ENCODE results near the gene KRI1.

Gene KRI1

GRCh38 chr19:10520652-10521318 is 45.0 kb downstream of the KRI1 start:
- H3K36me3 ChIP-seq (ENCODE audit: control insufficient read depth in 2 of 2, insufficient read depth in 2 of 2, low read length in 2 of 2), result no peaks in the 10 kb centered on the region
- H3K27ac ChIP-seq (ENCODE audit: low read depth in 2 of 2, low read length in 2 of 2), result no peak overlapping the region
- H3K4me1 ChIP-seq (ENCODE audit: control insufficient read depth in 2 of 2, insufficient read depth in 2 of 2, low read length in 2 of 2), result peaks cover 5 to 8% of the 10 kb centered on the region in 2 donors
- H3K9me3 ChIP-seq (ENCODE audit: control insufficient read depth in 2 of 2, low read length in 2 of 2), result no peaks in the 10 kb centered on the region
- H3K9ac ChIP-seq (ENCODE audit: low read depth in 1 of 2, low read length in 2 of 2), result no peak overlapping the region
- H3K27me3 ChIP-seq (ENCODE audit: control insufficient read depth in 2 of 2, insufficient read depth in 2 of 2, low read length in 2 of 2), result peaks cover 32 to 35% of the 10 kb centered on the region in 2 donors
- H3K4me3 ChIP-seq (ENCODE audit: low read length in 2 of 2), result no peak overlapping the region

GRCh38 chr19:10519421-10519820 is 46.4 kb downstream of the KRI1 start:
- no peaks in the 10 kb centered on the region for H3K9me3 ChIP-seq (ENCODE audit: control insufficient read depth in 2 of 2, low read length in 2 of 2)
- peaks cover 44 to 45% of the 10 kb centered on the region in 2 donors for H3K27me3 ChIP-seq (ENCODE audit: control insufficient read depth in 2 of 2, insufficient read depth in 2 of 2, low read length in 2 of 2)
- H3K9ac ChIP-seq (ENCODE audit: low read depth in 1 of 2, low read length in 2 of 2), result no peak overlapping the region
- no peak overlapping the region for H3K4me3 ChIP-seq (ENCODE audit: low read length in 2 of 2)
- H3K4me1 ChIP-seq (ENCODE audit: control insufficient read depth in 2 of 2, insufficient read depth in 2 of 2, low read length in 2 of 2), result peaks cover 5 to 8% of the 10 kb centered on the region in 2 donors
- no peak overlapping the region for H3K27ac ChIP-seq (ENCODE audit: low read depth in 2 of 2, low read length in 2 of 2)
- H3K36me3 ChIP-seq (ENCODE audit: control insufficient read depth in 2 of 2, insufficient read depth in 2 of 2, low read length in 2 of 2), result no peaks in the 10 kb centered on the region

GRCh38 chr19:10518444-10519361 is 47.1 kb downstream of the KRI1 start:
- no peaks in the 10 kb centered on the region for H3K9me3 ChIP-seq (ENCODE audit: control insufficient read depth in 2 of 2, low read length in 2 of 2)
- no peak overlapping the region for H3K9ac ChIP-seq (ENCODE audit: low read depth in 1 of 2, low read length in 2 of 2)
- H3K36me3 ChIP-seq (ENCODE audit: control insufficient read depth in 2 of 2, insufficient read depth in 2 of 2, low read length in 2 of 2), result no peaks in the 10 kb centered on the region
- H3K27ac ChIP-seq (ENCODE audit: low read depth in 2 of 2, low read length in 2 of 2), result no peak overlapping the region
- H3K4me3 ChIP-seq (ENCODE audit: low read length in 2 of 2), result no peak overlapping the region
- peaks cover 51% of the 10 kb centered on the region in 2 donors for H3K27me3 ChIP-seq (ENCODE audit: control insufficient read depth in 2 of 2, insufficient read depth in 2 of 2, low read length in 2 of 2)
- peaks cover 5 to 8% of the 10 kb centered on the region in 2 donors for H3K4me1 ChIP-seq (ENCODE audit: control insufficient read depth in 2 of 2, insufficient read depth in 2 of 2, low read length in 2 of 2)

- no peak overlapping the region for H3K4me3 ChIP-seq (ENCODE audit: low read length in 2 of 2)
- no peak overlapping the region for H3K27ac ChIP-seq (ENCODE audit: low read depth in 2 of 2, low read length in 2 of 2)
- H3K9ac ChIP-seq (ENCODE audit: low read depth in 1 of 2, low read length in 2 of 2), result no peak overlapping the region
- peaks cover 56 to 58% of the 10 kb centered on the region in 2 donors for H3K27me3 ChIP-seq (ENCODE audit: control insufficient read depth in 2 of 2, insufficient read depth in 2 of 2, low read length in 2 of 2)
- no peaks in the 10 kb centered on the region for H3K36me3 ChIP-seq (ENCODE audit: control insufficient read depth in 2 of 2, insufficient read depth in 2 of 2, low read length in 2 of 2)
- no peaks in the 10 kb centered on the region for H3K9me3 ChIP-seq (ENCODE audit: control insufficient read depth in 2 of 2, low read length in 2 of 2)
- H3K4me1 ChIP-seq (ENCODE audit: control insufficient read depth in 2 of 2, insufficient read depth in 2 of 2, low read length in 2 of 2), result peaks cover 5 to 8% of the 10 kb centered on the region in 2 donors
These were observed 47.9 kb downstream of the KRI1 start for GRCh38 chr19:10517760-10518443.

- no peaks in the 10 kb centered on the region for H3K9me3 ChIP-seq (ENCODE audit: control insufficient read depth in 2 of 2, low read length in 2 of 2)
- H3K27ac ChIP-seq (ENCODE audit: low read depth in 2 of 2, low read length in 2 of 2), result no peak within 1 kb of the TSS
- no peak within 1 kb of the TSS for H3K9ac ChIP-seq (ENCODE audit: low read depth in 1 of 2, low read length in 2 of 2)
- H3K27me3 ChIP-seq (ENCODE audit: control insufficient read depth in 2 of 2, insufficient read depth in 2 of 2, low read length in 2 of 2), result peaks cover 56 to 58% of the 10 kb centered on the region in 2 donors
- no peaks in the 10 kb centered on the region for H3K36me3 ChIP-seq (ENCODE audit: control insufficient read depth in 2 of 2, insufficient read depth in 2 of 2, low read length in 2 of 2)
- no peak within 1 kb of the TSS for H3K4me3 ChIP-seq (ENCODE audit: low read length in 2 of 2)
- H3K4me1 ChIP-seq (ENCODE audit: control insufficient read depth in 2 of 2, insufficient read depth in 2 of 2, low read length in 2 of 2), result peaks cover 5 to 8% of the 10 kb centered on the region in 2 donors
These were observed 48.5 kb downstream of the KRI1 start, which contains the start of gene S1PR5 for GRCh38 chr19:10517361-10517759. S1PR5 (minus strand) TSS chr19:10517447; CDS start chr19:10515011, 2,436 bp downstream.

DNA sequence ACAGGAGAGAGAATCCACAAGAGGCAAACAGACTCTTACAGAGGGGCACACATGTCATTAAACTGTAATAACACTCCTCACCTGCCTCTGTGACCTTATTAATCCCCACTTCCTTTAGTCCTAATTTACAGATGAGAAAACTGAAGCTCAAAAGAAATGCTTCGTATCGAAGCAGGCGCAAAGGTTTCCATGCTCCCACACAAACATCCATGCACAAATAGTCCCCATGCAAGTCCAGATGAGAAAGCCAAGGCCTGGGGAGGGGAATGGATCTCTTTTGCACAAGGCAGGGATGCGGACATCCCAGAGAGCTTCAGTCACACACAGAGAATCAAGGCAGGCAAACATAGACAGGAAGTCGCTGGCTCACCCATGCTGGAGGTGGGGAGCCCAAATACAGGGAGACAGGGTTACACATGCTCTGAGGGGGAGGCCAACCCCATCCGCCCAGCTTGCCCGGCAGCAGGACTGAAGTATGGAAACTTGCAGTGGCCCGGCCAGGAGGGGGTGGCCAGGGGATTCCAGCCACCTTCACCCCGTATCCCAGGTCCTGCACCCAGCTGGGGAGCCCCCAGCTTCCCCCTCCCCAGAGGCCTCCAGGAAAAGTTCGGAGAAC is 49.0 kb downstream of the KRI1 start:
- no peak overlapping the region for H3K9ac ChIP-seq (ENCODE audit: low read depth in 1 of 2, low read length in 2 of 2)
- H3K27me3 ChIP-seq (ENCODE audit: control insufficient read depth in 2 of 2, insufficient read depth in 2 of 2, low read length in 2 of 2), result peaks cover 56 to 58% of the 10 kb centered on the region in 2 donors
- peaks cover 5 to 8% of the 10 kb centered on the region in 2 donors for H3K4me1 ChIP-seq (ENCODE audit: control insufficient read depth in 2 of 2, insufficient read depth in 2 of 2, low read length in 2 of 2)
- H3K36me3 ChIP-seq (ENCODE audit: control insufficient read depth in 2 of 2, insufficient read depth in 2 of 2, low read length in 2 of 2), result no peaks in the 10 kb centered on the region
- no peak overlapping the region for H3K27ac ChIP-seq (ENCODE audit: low read depth in 2 of 2, low read length in 2 of 2)
- H3K4me3 ChIP-seq (ENCODE audit: low read length in 2 of 2), result no peak overlapping the region
- no peaks in the 10 kb centered on the region for H3K9me3 ChIP-seq (ENCODE audit: control insufficient read depth in 2 of 2, low read length in 2 of 2)

DNA sequence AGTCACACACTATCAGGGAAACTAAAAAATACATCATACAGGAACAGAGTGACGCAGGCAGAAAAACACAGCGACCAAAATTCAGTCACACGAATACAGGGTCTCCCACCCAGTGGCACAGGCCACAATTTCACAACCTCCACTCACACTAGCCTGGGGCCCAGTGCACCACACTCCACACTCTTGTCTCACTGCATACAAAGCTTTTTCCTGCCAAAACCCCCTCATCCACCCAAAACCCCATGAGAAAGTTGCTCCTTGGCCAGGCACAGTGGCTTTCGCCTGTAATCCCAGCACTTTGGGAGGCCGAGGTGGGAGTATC is 49.8 kb downstream of the KRI1 start:
- H3K27me3 ChIP-seq (ENCODE audit: control insufficient read depth in 2 of 2, insufficient read depth in 2 of 2, low read length in 2 of 2), result peaks cover 56 to 58% of the 10 kb centered on the region in 2 donors
- H3K9me3 ChIP-seq (ENCODE audit: control insufficient read depth in 2 of 2, low read length in 2 of 2), result no peaks in the 10 kb centered on the region
- peaks cover 5 to 8% of the 10 kb centered on the region in 2 donors for H3K4me1 ChIP-seq (ENCODE audit: control insufficient read depth in 2 of 2, insufficient read depth in 2 of 2, low read length in 2 of 2)
- no peak overlapping the region for H3K27ac ChIP-seq (ENCODE audit: low read depth in 2 of 2, low read length in 2 of 2)
- no peak overlapping the region for H3K9ac ChIP-seq (ENCODE audit: low read depth in 1 of 2, low read length in 2 of 2)
- no peaks in the 10 kb centered on the region for H3K36me3 ChIP-seq (ENCODE audit: control insufficient read depth in 2 of 2, insufficient read depth in 2 of 2, low read length in 2 of 2)
- H3K4me3 ChIP-seq (ENCODE audit: low read length in 2 of 2), result no peak overlapping the region

- Histone ChIP-seq H3K4me3 (ENCODE audit: low read length in 2 of 2) (no peak overlapping the region), H3K27me3 (ENCODE audit: control insufficient read depth in 2 of 2, insufficient read depth in 2 of 2, low read length in 2 of 2) (peaks cover 54 to 55% of the 10 kb centered on the region in 2 donors), H3K9me3 (ENCODE audit: control insufficient read depth in 2 of 2, low read length in 2 of 2) (no peaks in the 10 kb centered on the region), H3K36me3 (ENCODE audit: control insufficient read depth in 2 of 2, insufficient read depth in 2 of 2, low read length in 2 of 2) (no peaks in the 10 kb centered on the region), H3K4me1 (ENCODE audit: control insufficient read depth in 2 of 2, insufficient read depth in 2 of 2, low read length in 2 of 2) (peaks cover 5 to 8% of the 10 kb centered on the region in 2 donors), H3K9ac (ENCODE audit: low read depth in 1 of 2, low read length in 2 of 2) (no peak overlapping the region), H3K27ac (ENCODE audit: low read depth in 2 of 2, low read length in 2 of 2) (no peak overlapping the region)
These were observed 51.3 kb downstream of the KRI1 start for GRCh38 chr19:10514211-10515145.

DNA sequence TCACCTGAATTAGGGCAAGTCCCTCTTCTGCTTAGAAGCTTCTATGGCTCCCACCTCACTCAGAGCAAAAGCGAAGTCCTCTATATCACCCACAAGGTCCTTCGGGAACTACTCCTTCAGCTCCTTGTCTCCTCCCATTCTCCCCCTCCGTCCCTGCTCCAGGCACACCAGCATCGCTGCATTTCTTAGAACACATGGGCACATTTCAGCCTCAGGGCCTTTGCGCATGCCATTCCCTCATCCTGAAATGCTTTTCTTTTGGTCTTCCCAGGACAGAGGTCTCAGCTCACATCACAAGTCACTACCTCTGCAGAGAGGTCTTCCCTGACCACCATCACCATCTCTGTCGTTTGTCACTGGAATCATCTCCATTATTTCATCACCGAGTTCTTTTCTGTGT is 52.6 kb downstream of the KRI1 start:
- Histone ChIP-seq H3K4me1 (ENCODE audit: control insufficient read depth in 2 of 2, insufficient read depth in 2 of 2, low read length in 2 of 2) (peaks cover 3 to 6% of the 10 kb centered on the region in 2 donors), H3K36me3 (ENCODE audit: control insufficient read depth in 2 of 2, insufficient read depth in 2 of 2, low read length in 2 of 2) (no peaks in the 10 kb centered on the region), H3K27ac (ENCODE audit: low read depth in 2 of 2, low read length in 2 of 2) (no peak overlapping the region), H3K9ac (ENCODE audit: low read depth in 1 of 2, low read length in 2 of 2) (no peak overlapping the region), H3K27me3 (ENCODE audit: control insufficient read depth in 2 of 2, insufficient read depth in 2 of 2, low read length in 2 of 2) (peaks cover 42 to 43% of the 10 kb centered on the region in 2 donors), H3K9me3 (ENCODE audit: control insufficient read depth in 2 of 2, low read length in 2 of 2) (no peaks in the 10 kb centered on the region), H3K4me3 (ENCODE audit: low read length in 2 of 2) (no peak overlapping the region)

All from mucosa of rectum (tissue), 2 donors.